ENCODE measurements around the gene CTDNEP1.

- TF ChIP-seq, protein P1, sequence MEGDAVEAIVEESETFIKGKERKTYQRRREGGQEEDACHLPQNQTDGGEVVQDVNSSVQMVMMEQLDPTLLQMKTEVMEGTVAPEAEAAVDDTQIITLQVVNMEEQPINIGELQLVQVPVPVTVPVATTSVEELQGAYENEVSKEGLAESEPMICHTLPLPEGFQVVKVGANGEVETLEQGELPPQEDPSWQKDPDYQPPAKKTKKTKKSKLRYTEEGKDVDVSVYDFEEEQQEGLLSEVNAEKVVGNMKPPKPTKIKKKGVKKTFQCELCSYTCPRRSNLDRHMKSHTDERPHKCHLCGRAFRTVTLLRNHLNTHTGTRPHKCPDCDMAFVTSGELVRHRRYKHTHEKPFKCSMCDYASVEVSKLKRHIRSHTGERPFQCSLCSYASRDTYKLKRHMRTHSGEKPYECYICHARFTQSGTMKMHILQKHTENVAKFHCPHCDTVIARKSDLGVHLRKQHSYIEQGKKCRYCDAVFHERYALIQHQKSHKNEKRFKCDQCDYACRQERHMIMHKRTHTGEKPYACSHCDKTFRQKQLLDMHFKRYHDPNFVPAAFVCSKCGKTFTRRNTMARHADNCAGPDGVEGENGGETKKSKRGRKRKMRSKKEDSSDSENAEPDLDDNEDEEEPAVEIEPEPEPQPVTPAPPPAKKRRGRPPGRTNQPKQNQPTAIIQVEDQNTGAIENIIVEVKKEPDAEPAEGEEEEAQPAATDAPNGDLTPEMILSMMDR (IDR thresholded peaks at IDR 0.05): peak; percentile 7 to 52 (median 48)
- TF ChIP-seq POLR2A (IDR thresholded peaks at IDR 0.05): no peak
These were observed 30.8 kb downstream of the CTDNEP1 start for GRCh38 chr17:7220593-7221277.
